ENCODE results near the gene MEIS2. TPM values are rescaled to one million over a fixed set of nuclear protein-coding genes. Genes with fewer than 3 reads are reported as not detected.

Gene MEIS2
- total RNA-seq, 2 experiments from 2014 or later, result not detected

DNA sequence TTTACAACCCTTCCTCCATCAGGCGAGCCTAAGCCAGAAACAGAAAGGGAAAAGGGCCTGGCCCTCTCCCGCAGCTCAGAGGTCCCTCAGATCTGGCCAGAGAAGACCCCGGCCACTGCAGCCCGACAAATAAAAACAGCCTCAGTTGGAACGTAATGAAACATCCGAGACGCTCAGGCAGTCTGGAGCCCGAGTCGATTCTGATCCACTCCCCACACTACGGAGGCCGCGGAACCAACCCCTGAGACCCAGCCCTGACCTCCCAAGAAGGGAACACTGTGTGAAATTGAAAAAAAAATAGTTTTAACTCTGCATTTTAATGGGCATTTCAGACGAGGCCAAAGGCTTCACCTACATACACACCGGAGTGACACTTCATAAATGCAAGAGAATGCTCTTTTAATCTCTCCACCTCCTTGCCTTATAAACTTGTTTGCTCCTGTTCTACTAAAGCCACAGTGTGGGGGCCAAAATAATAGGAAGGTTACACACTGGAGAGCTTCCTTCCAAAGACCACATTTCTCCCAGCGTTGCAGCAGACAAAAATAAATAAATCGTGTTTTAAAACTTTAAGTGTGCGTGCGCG is 3.7 kb downstream of the MEIS2 start:
- Mint-ChIP-seq H3K4me3 (no peak overlapping the region), H3K27me3 (peaks cover 79% of the 10 kb centered on the region), H3K4me1 (peaks cover 33% of the 10 kb centered on the region), H3K36me3 (ENCODE audit: low read depth) (peaks cover 3% of the 10 kb centered on the region), H3K9me3 (ENCODE audit: low read depth) (no peaks in the 10 kb centered on the region), H3K27ac (no peak overlapping the region)
- no peak for ATAC-seq
- intact Hi-C loops (cut with DNase I, micrococcal nuclease), result no loop called here
- ChIA-PET CTCF (interaction anchor here (0.8 kb wide), 1 partner anchor 13 kb away, joined by 3 read pairs; no protein-coding TSS in a partner anchor), POLR2A (no interaction called here)
- no peak for DNase-seq

DNA sequence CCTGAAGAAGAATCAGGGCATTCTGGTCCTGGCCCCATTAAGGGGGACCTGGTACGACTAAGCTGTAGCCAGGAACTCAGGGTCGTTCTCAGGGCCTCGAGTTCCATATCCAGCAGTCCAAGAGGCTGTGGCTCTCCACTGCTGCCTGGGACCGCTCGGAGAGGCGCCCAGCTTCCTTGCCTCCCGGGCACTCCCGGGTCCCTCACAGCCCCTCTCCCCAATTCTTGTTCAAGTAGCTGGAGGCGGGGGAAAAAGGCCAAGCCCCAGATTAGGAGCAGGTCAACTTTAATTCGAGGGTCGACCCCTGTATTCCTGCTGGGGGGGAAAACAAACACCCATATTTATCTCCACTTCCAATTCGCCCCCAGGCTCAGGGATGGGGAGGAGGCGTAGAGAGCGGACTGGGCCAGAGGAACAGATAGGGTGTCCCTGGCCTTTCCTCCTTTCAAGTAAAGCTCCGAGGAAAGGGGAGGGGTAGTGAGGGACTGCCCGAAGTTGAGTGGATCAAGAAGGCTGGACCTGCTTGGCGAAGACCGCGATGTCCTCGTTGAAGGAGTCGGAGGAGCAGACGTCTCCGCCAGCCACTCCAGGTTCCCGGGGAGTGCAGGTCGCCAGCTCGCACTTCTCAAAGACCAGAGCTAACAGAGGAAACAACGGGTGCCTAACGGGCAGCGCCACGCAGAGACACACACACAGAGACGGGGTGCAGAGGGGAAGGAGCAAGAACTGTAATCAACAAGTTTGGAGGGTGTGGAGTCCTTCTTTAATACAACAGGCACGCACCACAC is 4.4 kb downstream of the MEIS2 start:
- ChIA-PET POLR2A (no interaction called here), CTCF (interaction anchor here (0.7 to 0.8 kb wide), 2 partner anchors 13 to 156 kb away, joined by 3 to 5 read pairs; no protein-coding TSS in a partner anchor)
- ATAC-seq, result no peak
- Mint-ChIP-seq H3K9me3 (ENCODE audit: low read depth) (no peaks in the 10 kb centered on the region), H3K4me1 (peaks cover 29% of the 10 kb centered on the region), H3K27me3 (peaks cover 75% of the 10 kb centered on the region), H3K27ac (no peak overlapping the region), H3K36me3 (ENCODE audit: low read depth) (peaks cover 3% of the 10 kb centered on the region), H3K4me3 (no peak overlapping the region)
- intact Hi-C loops (cut with DNase I, micrococcal nuclease), result no loop called here
- no peak for DNase-seq

- H3K4me3 Mint-ChIP-seq, result no peak overlapping the region
- ATAC-seq (no peak), DNase-seq (no peak)
- ChIA-PET CTCF (interaction anchor here (0.7 kb wide), 2 partner anchors 21 to 155 kb away, joined by 3 to 5 read pairs; no protein-coding TSS in a partner anchor), POLR2A (no interaction called here)
- H3K4me1 Mint-ChIP-seq, result peaks cover 26% of the 10 kb centered on the region
- intact Hi-C loops (cut with DNase I, micrococcal nuclease), result no loop called here
- no peaks in the 10 kb centered on the region for H3K9me3 Mint-ChIP-seq (ENCODE audit: low read depth)
- no peak overlapping the region for H3K27ac Mint-ChIP-seq
- H3K36me3 Mint-ChIP-seq (ENCODE audit: low read depth), result peaks cover 2% of the 10 kb centered on the region
- peaks cover 73% of the 10 kb centered on the region for H3K27me3 Mint-ChIP-seq
Measured at GRCh38 chr15:37094915-37095711, 5.2 kb downstream of the MEIS2 start.

- Mint-ChIP-seq H3K9me3 (ENCODE audit: low read depth) (no peaks in the 10 kb centered on the region), H3K27ac (no peak overlapping the region), H3K36me3 (ENCODE audit: low read depth) (no peaks in the 10 kb centered on the region), H3K4me3 (no peak overlapping the region), H3K4me1 (peaks cover 21% of the 10 kb centered on the region), H3K27me3 (peaks cover 68% of the 10 kb centered on the region)
- ATAC-seq (no peak), DNase-seq (no peak)
- POLR2A ChIA-PET, result no interaction called here
- intact Hi-C loops (cut with DNase I, micrococcal nuclease), result no loop called here
- CTCF ChIA-PET, result interaction anchor here (0.7 kb wide), 1 partner anchor 20 kb away, joined by 3 read pairs; no protein-coding TSS in a partner anchor
Measured at GRCh38 chr15:37094333-37094914, 5.9 kb downstream of the MEIS2 start.

DNA sequence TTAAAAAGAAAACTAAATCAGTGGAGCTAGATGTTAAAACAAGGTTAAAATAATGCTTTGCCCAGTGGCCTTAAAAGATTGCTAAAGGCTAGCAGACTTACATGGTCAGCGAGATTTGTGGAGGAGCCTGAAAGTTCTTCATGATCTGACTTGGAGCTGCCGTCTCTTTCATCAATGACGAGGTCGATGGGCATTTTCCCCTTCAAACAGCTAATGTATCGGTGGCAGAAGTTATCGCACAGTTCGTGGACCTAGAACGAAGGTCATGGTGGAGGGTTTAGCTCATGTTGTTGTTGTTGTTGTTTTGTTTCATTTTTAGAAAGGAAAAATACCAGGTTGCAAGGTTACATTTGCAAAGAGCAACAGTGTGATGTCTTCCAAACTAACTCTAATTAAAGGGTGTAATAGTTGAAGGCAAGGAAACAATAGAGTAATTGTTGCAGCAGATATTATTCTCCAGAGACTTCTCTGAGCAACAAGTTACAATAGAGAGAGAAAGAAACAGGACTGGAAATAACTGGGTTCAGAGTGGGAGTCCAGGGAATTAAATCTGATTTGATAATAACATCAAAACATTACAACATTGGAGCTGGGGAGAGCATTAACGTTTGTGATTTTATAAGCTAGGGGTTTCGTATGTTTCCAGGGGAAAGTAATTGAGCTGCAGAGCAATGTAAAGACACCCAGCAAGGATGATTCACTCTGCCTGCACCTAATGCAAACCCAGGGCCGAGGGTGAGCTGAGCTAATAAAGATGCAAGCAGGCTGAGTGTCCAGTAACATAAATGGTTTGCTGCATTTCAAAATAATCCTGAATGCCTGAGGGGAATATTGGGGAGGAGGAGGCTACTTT is 6.6 kb downstream of the MEIS2 start:
- H3K36me3 Mint-ChIP-seq (ENCODE audit: low read depth), result no peaks in the 10 kb centered on the region
- intact Hi-C loops (cut with DNase I, micrococcal nuclease), result no loop called here
- peaks cover 66% of the 10 kb centered on the region for H3K27me3 Mint-ChIP-seq
- H3K4me1 Mint-ChIP-seq, result peaks cover 16% of the 10 kb centered on the region
- ChIA-PET CTCF (no interaction called here), POLR2A (no interaction called here)
- no peak for DNase-seq
- H3K27ac Mint-ChIP-seq, result no peak overlapping the region
- no peaks in the 10 kb centered on the region for H3K9me3 Mint-ChIP-seq (ENCODE audit: low read depth)
- ATAC-seq, result no peak
- no peak overlapping the region for H3K4me3 Mint-ChIP-seq

DNA sequence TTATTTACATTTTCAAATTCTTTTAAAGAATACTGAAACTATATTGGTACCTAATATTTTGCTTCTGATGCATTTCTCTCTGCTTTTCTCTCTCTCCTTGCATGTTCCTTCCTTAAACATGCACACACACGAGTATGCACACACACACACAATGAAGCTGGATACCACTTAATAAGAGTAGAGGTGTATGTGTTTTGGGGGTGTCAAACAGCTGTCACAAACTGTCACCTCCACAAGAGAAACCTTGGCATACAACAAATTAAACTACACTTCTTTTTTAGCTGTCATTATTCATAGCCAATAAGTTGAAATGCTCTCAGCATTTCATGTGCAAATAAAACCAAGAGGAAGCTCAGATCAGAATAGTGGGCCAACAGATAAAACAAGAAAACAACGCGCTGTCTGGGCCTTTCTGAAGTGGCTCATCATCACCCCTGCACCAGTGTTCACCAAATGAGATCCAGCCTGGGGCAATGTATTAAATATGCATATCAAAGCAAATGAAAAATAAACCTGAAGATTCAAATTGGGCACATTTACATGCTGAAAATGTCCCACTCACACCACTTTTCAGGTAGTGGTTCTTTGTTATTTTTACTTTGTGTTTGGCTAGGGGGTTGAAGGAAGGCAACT is 9.7 kb downstream of the MEIS2 start:
- intact Hi-C loops (cut with DNase I, micrococcal nuclease), result no loop called here

GRCh38 chr15:37088436-37088835 is 11.9 kb downstream of the MEIS2 start:
- H3K27me3 Mint-ChIP-seq, result peaks cover 32% of the 10 kb centered on the region
- H3K4me3 Mint-ChIP-seq, result no peak overlapping the region
- H3K9me3 Mint-ChIP-seq (ENCODE audit: low read depth), result no peaks in the 10 kb centered on the region
- H3K4me1 Mint-ChIP-seq, result no peaks in the 10 kb centered on the region
- intact Hi-C loops (cut with DNase I, micrococcal nuclease), result no loop called here
- POLR2A ChIA-PET, result no interaction called here
- ATAC-seq (no peak), DNase-seq (no peak)
- CTCF ChIA-PET, result no interaction called here
- H3K27ac Mint-ChIP-seq, result no peak overlapping the region
- H3K36me3 Mint-ChIP-seq (ENCODE audit: low read depth), result no peaks in the 10 kb centered on the region

More for the DNA sequence above, 9.7 kb downstream of the MEIS2 start:
- H3K4me1 Mint-ChIP-seq, result peaks cover 3% of the 10 kb centered on the region
- ATAC-seq (no peak), DNase-seq (no peak)
- no peak overlapping the region for H3K4me3 Mint-ChIP-seq
- no peaks in the 10 kb centered on the region for H3K9me3 Mint-ChIP-seq (ENCODE audit: low read depth)
- ChIA-PET CTCF (no interaction called here), POLR2A (no interaction called here)
- peaks cover 48% of the 10 kb centered on the region for H3K27me3 Mint-ChIP-seq
- H3K36me3 Mint-ChIP-seq (ENCODE audit: low read depth), result no peaks in the 10 kb centered on the region
- no peak overlapping the region for H3K27ac Mint-ChIP-seq

GRCh38 chr15:37087131-37087588 is 13.2 kb downstream of the MEIS2 start:
- Mint-ChIP-seq H3K27ac (no peak overlapping the region), H3K27me3 (peaks cover 23% of the 10 kb centered on the region), H3K9me3 (ENCODE audit: low read depth) (no peaks in the 10 kb centered on the region), H3K4me3 (no peak overlapping the region), H3K4me1 (no peaks in the 10 kb centered on the region), H3K36me3 (ENCODE audit: low read depth) (no peaks in the 10 kb centered on the region)
- intact Hi-C loops (cut with DNase I, micrococcal nuclease), result no loop called here
- ChIA-PET POLR2A (no interaction called here), CTCF (no interaction called here)
- ATAC-seq (no peak), DNase-seq (no peak)

DNA sequence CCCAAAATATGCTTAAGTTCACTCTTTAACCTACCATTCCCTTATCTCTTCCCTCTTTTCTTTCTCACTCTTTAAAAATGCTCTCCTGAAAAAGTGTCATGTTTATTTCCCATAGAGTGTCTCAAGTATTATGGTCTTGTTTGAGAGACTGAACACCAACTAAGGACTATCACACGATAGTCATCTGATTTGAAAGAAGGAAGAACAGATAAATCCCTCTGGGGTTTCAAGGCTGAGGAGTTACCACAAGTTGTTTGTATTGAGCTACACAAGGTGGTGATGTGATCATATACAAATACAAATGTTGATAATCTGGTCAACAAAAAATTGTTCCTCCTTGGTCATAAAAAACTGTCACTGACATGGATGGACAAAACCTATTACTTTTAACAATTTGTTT is 13.8 kb downstream of the MEIS2 start:
- no peak overlapping the region for H3K27ac Mint-ChIP-seq
- intact Hi-C loops (cut with DNase I, micrococcal nuclease), result no loop called here
- CTCF ChIA-PET, result interaction anchor here (1.3 kb wide), 1 partner anchor 12 kb away, joined by 3 read pairs; no protein-coding TSS in a partner anchor

DNA sequence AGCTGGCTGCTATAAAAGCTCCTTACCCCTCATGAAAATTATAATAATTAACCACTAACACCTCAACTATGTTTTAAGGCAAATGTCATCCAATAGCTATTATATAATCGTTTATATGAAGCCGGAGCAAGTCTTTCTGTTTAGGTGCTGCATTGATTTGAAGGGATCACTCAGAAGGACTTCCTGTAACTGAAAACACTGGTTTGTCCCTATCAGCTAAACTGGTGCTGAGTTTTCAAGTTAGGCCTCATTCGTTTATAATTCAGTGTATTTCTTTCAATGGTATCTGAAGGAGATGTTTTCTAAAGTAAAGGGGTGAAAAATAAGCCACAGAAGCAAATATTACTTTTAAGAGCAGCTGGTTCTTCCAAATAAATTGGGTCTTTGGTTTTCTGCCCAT is 14.2 kb downstream of the MEIS2 start:
- intact Hi-C loops (cut with DNase I, micrococcal nuclease), result no loop called here
- Mint-ChIP-seq H3K27ac (no peak overlapping the region), H3K4me3 (no peak overlapping the region), H3K27me3 (peaks cover 21% of the 10 kb centered on the region), H3K36me3 (ENCODE audit: low read depth) (no peaks in the 10 kb centered on the region), H3K9me3 (ENCODE audit: low read depth) (no peaks in the 10 kb centered on the region), H3K4me1 (no peaks in the 10 kb centered on the region)
- CTCF ChIA-PET, result interaction anchor here (1.3 kb wide), 1 partner anchor 12 kb away, joined by 3 read pairs; no protein-coding TSS in a partner anchor
- DNase-seq, result no peak
- ATAC-seq, result no peak
- POLR2A ChIA-PET, result no interaction called here

More for the DNA sequence above, 13.8 kb downstream of the MEIS2 start:
- Mint-ChIP-seq H3K9me3 (ENCODE audit: low read depth) (no peaks in the 10 kb centered on the region), H3K4me3 (no peak overlapping the region), H3K27me3 (peaks cover 21% of the 10 kb centered on the region), H3K36me3 (ENCODE audit: low read depth) (no peaks in the 10 kb centered on the region), H3K4me1 (no peaks in the 10 kb centered on the region)
- POLR2A ChIA-PET, result no interaction called here
- DNase-seq, result no peak
- no peak for ATAC-seq
